Keratinocyte (primary cell): ENCODE measurements around the gene CELF5. TPM values are rescaled to one million over a fixed set of nuclear protein-coding genes. Genes with fewer than 3 reads are reported as not detected.

ENCODE experiments used
- DNase-seq: peaks from one replicate; pipeline ENCODE4 v3.0.0-alpha.2; 2011; ENCODE audit warnings: low read depth, missing footprints, low spot score
- FAIRE-seq: peaks from 2 replicates; lab custom pipeline; 2011; peaks lifted over from hg19 to GRCh38; lab: Jason Lieb, UNC
- H2AFZ ChIP-seq: 2 replicates; pipeline ENCODE4 v1.6.0; 2012; ENCODE audit warnings: low read length, control low read depth, inconsistent platforms; ENCODE audit not compliant: control insufficient read depth
- H3K27ac ChIP-seq: 2 replicates; pipeline ENCODE4 v1.5.1; 2011; ENCODE audit warnings: low read length; ENCODE audit not compliant: control insufficient read depth, insufficient read depth
- H3K27me3 ChIP-seq: 3 replicates; pipeline ENCODE4 v1.6.0; 2011; ENCODE audit warnings: low read length; ENCODE audit not compliant: control insufficient read depth, insufficient read depth; ENCODE audit errors: extremely low read depth
- H3K36me3 ChIP-seq, 2 experiments: 2 replicates in 1 of 2; 3 replicates in 1 of 2; pipeline ENCODE4 v1.5.1; 2011; ENCODE audit warnings: low read length in 2 of 2, mild to moderate bottlenecking in 1 of 2; ENCODE audit not compliant: control insufficient read depth in 2 of 2, insufficient read depth in 2 of 2; ENCODE audit errors: extremely low read depth in 1 of 2
- H3K4me1 ChIP-seq: 3 replicates; pipeline ENCODE4 v1.5.1; 2011; ENCODE audit warnings: low read length; ENCODE audit not compliant: control insufficient read depth, insufficient read depth; ENCODE audit errors: extremely low read depth
- H3K4me2 ChIP-seq: 3 replicates; pipeline ENCODE4 v1.6.0; 2011; ENCODE audit warnings: low read depth, low read length; ENCODE audit not compliant: control insufficient read depth, insufficient read depth; ENCODE audit errors: extremely low read depth
- H3K4me3 ChIP-seq, 3 experiments: fragments of 200-600 bp in 1 of 3; sonication (generic) in 1 of 3; 2 replicates in 2 of 3; 3 replicates in 1 of 3; pipeline ENCODE4 v1.5.1; 2011 to 2016; ENCODE audit warnings: low read length in 3 of 3, mild to moderate bottlenecking in 3 of 3, control low read depth in 2 of 3, inconsistent platforms in 1 of 3, low read depth in 1 of 3, mixed read lengths in 1 of 3, mixed run types in 1 of 3, moderate library complexity in 1 of 3; ENCODE audit not compliant: control insufficient read depth in 2 of 3, insufficient read depth in 2 of 3; ENCODE audit errors: extremely low read depth in 1 of 3
- H3K79me2 ChIP-seq: 2 replicates; pipeline ENCODE4 v1.6.0; 2012; ENCODE audit warnings: low read length; ENCODE audit not compliant: control insufficient read depth, insufficient read depth
- H3K9ac ChIP-seq: 3 replicates; pipeline ENCODE4 v1.6.0; 2011; ENCODE audit warnings: low read length; ENCODE audit not compliant: control insufficient read depth, insufficient read depth; ENCODE audit errors: extremely low read depth
- H3K9me1 ChIP-seq: 3 replicates; pipeline ENCODE4 v1.6.0; 2011; ENCODE audit warnings: low read length; ENCODE audit not compliant: control insufficient read depth, insufficient read depth; ENCODE audit errors: extremely low read depth
- H3K9me3 ChIP-seq: 2 replicates; pipeline ENCODE4 v1.5.1; 2012; ENCODE audit warnings: low read depth, low read length; ENCODE audit not compliant: control insufficient read depth
- H4K20me1 ChIP-seq: 3 replicates; pipeline ENCODE4 v1.6.0; 2011; ENCODE audit warnings: low read length; ENCODE audit not compliant: control insufficient read depth, insufficient read depth; ENCODE audit errors: extremely low read depth
- CTCF ChIP-seq, 3 experiments: IDR thresholded peaks in 1 of 3; conservative IDR thresholded peaks in 1 of 3; optimal IDR thresholded peaks in 1 of 3; 2 replicates in 2 of 3; 3 replicates in 1 of 3; pipeline versions ENCODE3 to v1.5.1; 2011; ENCODE audit warnings: low read length in 3 of 3, mild to moderate bottlenecking in 3 of 3, moderate library complexity in 2 of 3, control low read depth in 1 of 3, inconsistent platforms in 1 of 3; ENCODE audit not compliant: insufficient read depth in 2 of 3; ENCODE audit errors: extremely low read depth in 1 of 3
- EZH2 ChIP-seq: IDR thresholded peaks from one replicate; pipeline ENCODE4 v1.6.1; 2012; ENCODE audit warnings: inconsistent platforms, mild to moderate bottlenecking, low read length, moderate library complexity
- dilution Hi-C: fragments of 300-500 bp; cut with MboI; formaldehyde crosslinking; loops from one replicate; pipeline ENCODE4 v1.7.0; 2020; ENCODE audit warnings: low sequenced_read_pairs; ENCODE audit not compliant: extremely low pct_ligation_motif_present
- polyA plus RNA-seq, 5 experiments: library from polyadenylated mRNA; depleted of rRNA in 3 of 5; stranded (reverse) in 3 of 5; stranded (forward) in 1 of 5; unstranded in 1 of 5; fragments of >200 nt; gene quantifications; 1 replicate in 1 of 5; 2 replicates in 3 of 5; 3 replicates in 1 of 5; pipeline versions ENCODE4 v1.2.1 to v1.2.3, GENCODE V29; 2011 to 2012; ENCODE audit warnings: missing spikeins in 2 of 5, low read depth in 1 of 5, low replicate concordance in 1 of 5

The CELF5 gene
- polyA plus RNA-seq, 1 donor (not counting 4 experiments of a cell fraction or from before 2014, with no cell fraction given) = 0.04 TPM

GRCh38 chr19:3225677-3226093 lies 1.2 kb downstream of the CELF5 start:
- Histone ChIP-seq H3K4me2 (no peak overlapping the region), H3K9me3 (no peaks in the 10 kb centered on the region), H3K79me2 (no peaks in the 10 kb centered on the region), H4K20me1 (peaks cover under 1% of the 10 kb centered on the region), H3K9me1 (no peaks in the 10 kb centered on the region), H3K4me1 (no peaks in the 10 kb centered on the region), H3K27me3 (peaks cover 56% of the 10 kb centered on the region), H3K4me3 (no peak overlapping the region), H2AFZ (no peak overlapping the region), H3K27ac (no peak overlapping the region), H3K9ac (no peak overlapping the region), H3K36me3 (no peaks in the 10 kb centered on the region)
- DNase-seq (no peak), FAIRE-seq (no peak)
- dilution Hi-C loops = no loop called here
- TF ChIP-seq EZH2 (peak; percentile 76), CTCF (optimal IDR thresholded peaks at IDR 0.05 in 1 of 3, IDR thresholded peaks at IDR 0.05 in 1 of 3, conservative IDR thresholded peaks at IDR 0.05 in 1 of 3; ENCODE audit: extremely low read depth in 1 of 3, insufficient read depth in 2 of 3, low read length in 3 of 3) (no peak)

GRCh38 chr19:3227054-3227626 lies 2.7 kb downstream of the CELF5 start:
- Histone ChIP-seq H2AFZ (no peak overlapping the region), H3K36me3 (no peaks in the 10 kb centered on the region), H3K79me2 (no peaks in the 10 kb centered on the region), H3K4me3 (no peak overlapping the region), H4K20me1 (peaks cover 3% of the 10 kb centered on the region), H3K4me2 (no peak overlapping the region), H3K9ac (no peak overlapping the region), H3K4me1 (no peaks in the 10 kb centered on the region), H3K27ac (no peak overlapping the region), H3K9me1 (no peaks in the 10 kb centered on the region), H3K9me3 (no peaks in the 10 kb centered on the region), H3K27me3 (peaks cover 56% of the 10 kb centered on the region)
- dilution Hi-C loops = no loop called here
- TF ChIP-seq EZH2 = no peak
- DNase-seq (no peak), FAIRE-seq (no peak)

- H3K9me3 ChIP-seq = no peaks in the 10 kb centered on the region
- H3K9me1 ChIP-seq = no peaks in the 10 kb centered on the region
- dilution Hi-C loops = no loop called here
- DNase-seq (no peak), FAIRE-seq (no peak)
- no peak overlapping the region for H3K4me3 ChIP-seq
- no peaks in the 10 kb centered on the region for H3K36me3 ChIP-seq
- peaks cover 3% of the 10 kb centered on the region for H4K20me1 ChIP-seq
- peaks cover 55% of the 10 kb centered on the region for H3K27me3 ChIP-seq
- TF ChIP-seq CTCF (optimal IDR thresholded peaks at IDR 0.05 in 1 of 3, IDR thresholded peaks at IDR 0.05 in 1 of 3, conservative IDR thresholded peaks at IDR 0.05 in 1 of 3; ENCODE audit: extremely low read depth in 1 of 3, insufficient read depth in 2 of 3, low read length in 3 of 3) = no peak
- no peak for TF ChIP-seq EZH2
- H3K79me2 ChIP-seq = no peaks in the 10 kb centered on the region
- H3K27ac ChIP-seq = no peak overlapping the region
- no peaks in the 10 kb centered on the region for H3K4me1 ChIP-seq
- H3K4me2 ChIP-seq = no peak overlapping the region
- no peak overlapping the region for H2AFZ ChIP-seq
- no peak overlapping the region for H3K9ac ChIP-seq
These were observed 4.9 kb downstream of the CELF5 start for GRCh38 chr19:3229346-3229743.
